Measurements from ENCODE around the gene TMEM41A.
"Not testable (repeated sequence)": the region's sequence is repeated elsewhere in the genome, so short reads cannot be mapped to it uniquely, and the experiment has no call there.

Gene TMEM41A

GRCh38 chr3:185466123-185466522 is 32.7 kb downstream of the TMEM41A start:
- not testable (repeated sequence) for H3K27me3 Mint-ChIP-seq; H3K4me1 Mint-ChIP-seq (ENCODE audit: low read depth); H3K36me3 Mint-ChIP-seq (ENCODE audit: low read depth); H3K4me3 Mint-ChIP-seq; H3K27ac Mint-ChIP-seq; H3K9me3 Mint-ChIP-seq

- Mint-ChIP-seq H3K36me3 (ENCODE audit: low read depth) (no peaks in the 10 kb centered on the region), H3K4me1 (ENCODE audit: low read depth) (no peaks in the 10 kb centered on the region), H3K4me3 (no peak overlapping the region), H3K27ac (no peak overlapping the region), H3K9me3 (no peaks in the 10 kb centered on the region), H3K27me3 (no peaks in the 10 kb centered on the region)
Observed at GRCh38 chr3:185465471-185465870, 33.4 kb downstream of the TMEM41A start.

- Mint-ChIP-seq H3K27me3 (no peaks in the 10 kb centered on the region), H3K27ac (no peak overlapping the region), H3K36me3 (ENCODE audit: low read depth) (no peaks in the 10 kb centered on the region)
Observed at GRCh38 chr3:185460719-185461350, 38.0 kb downstream of the TMEM41A start.

GRCh38 chr3:185460309-185460708 is 38.5 kb downstream of the TMEM41A start:
- H3K36me3 Mint-ChIP-seq (ENCODE audit: low read depth), result no peaks in the 10 kb centered on the region
- no peaks in the 10 kb centered on the region for H3K4me1 Mint-ChIP-seq (ENCODE audit: low read depth)
- no peaks in the 10 kb centered on the region for H3K27me3 Mint-ChIP-seq
- no peaks in the 10 kb centered on the region for H3K9me3 Mint-ChIP-seq
- H3K27ac Mint-ChIP-seq, result no peak overlapping the region
- no peak overlapping the region for H3K4me3 Mint-ChIP-seq

More at GRCh38 chr3:185460719-185461350, 38.0 kb downstream of the TMEM41A start:
- no peaks in the 10 kb centered on the region for H3K4me1 Mint-ChIP-seq (ENCODE audit: low read depth)
- H3K4me3 Mint-ChIP-seq, result no peak overlapping the region
- no peaks in the 10 kb centered on the region for H3K9me3 Mint-ChIP-seq

- Mint-ChIP-seq H3K36me3 (ENCODE audit: low read depth) (no peaks in the 10 kb centered on the region), H3K27ac (no peak overlapping the region), H3K9me3 (no peaks in the 10 kb centered on the region), H3K4me3 (no peak overlapping the region), H3K27me3 (no peaks in the 10 kb centered on the region), H3K4me1 (ENCODE audit: low read depth) (no peaks in the 10 kb centered on the region)
Observed at GRCh38 chr3:185457376-185457775, 41.5 kb downstream of the TMEM41A start.

GRCh38 chr3:185451432-185451831 is 47.4 kb downstream of the TMEM41A start:
- H3K9me3 Mint-ChIP-seq; H3K27ac Mint-ChIP-seq; H3K27me3 Mint-ChIP-seq; H3K36me3 Mint-ChIP-seq (ENCODE audit: low read depth); H3K4me1 Mint-ChIP-seq (ENCODE audit: low read depth); H3K4me3 Mint-ChIP-seq: not testable (repeated sequence)

GRCh38 chr3:185448107-185448506 is 50.7 kb downstream of the TMEM41A start:
- Mint-ChIP-seq H3K27me3 (no peaks in the 10 kb centered on the region), H3K36me3 (ENCODE audit: low read depth) (no peaks in the 10 kb centered on the region), H3K4me1 (ENCODE audit: low read depth) (no peaks in the 10 kb centered on the region), H3K27ac (no peak overlapping the region), H3K4me3 (no peak overlapping the region), H3K9me3 (no peaks in the 10 kb centered on the region)

- no peaks in the 10 kb centered on the region for H3K4me1 Mint-ChIP-seq (ENCODE audit: low read depth)
- no peaks in the 10 kb centered on the region for H3K27me3 Mint-ChIP-seq
- no peak overlapping the region for H3K4me3 Mint-ChIP-seq
- no peaks in the 10 kb centered on the region for H3K9me3 Mint-ChIP-seq
- no peaks in the 10 kb centered on the region for H3K36me3 Mint-ChIP-seq (ENCODE audit: low read depth)
- H3K27ac Mint-ChIP-seq, result no peak overlapping the region
Observed at GRCh38 chr3:185444329-185444728, 54.5 kb downstream of the TMEM41A start.

GRCh38 chr3:185442031-185442430 is 56.8 kb downstream of the TMEM41A start:
- no peaks in the 10 kb centered on the region for H3K27me3 Mint-ChIP-seq
- no peaks in the 10 kb centered on the region for H3K9me3 Mint-ChIP-seq
- no peak overlapping the region for H3K27ac Mint-ChIP-seq
- no peaks in the 10 kb centered on the region for H3K4me1 Mint-ChIP-seq (ENCODE audit: low read depth)
- H3K36me3 Mint-ChIP-seq (ENCODE audit: low read depth), result no peaks in the 10 kb centered on the region
- H3K4me3 Mint-ChIP-seq, result no peak overlapping the region

- no peaks in the 10 kb centered on the region for H3K27me3 Mint-ChIP-seq
- H3K4me3 Mint-ChIP-seq, result no peak overlapping the region
- H3K4me1 Mint-ChIP-seq (ENCODE audit: low read depth), result no peaks in the 10 kb centered on the region
- no peaks in the 10 kb centered on the region for H3K36me3 Mint-ChIP-seq (ENCODE audit: low read depth)
- no peak overlapping the region for H3K27ac Mint-ChIP-seq
- no peaks in the 10 kb centered on the region for H3K9me3 Mint-ChIP-seq
Observed at GRCh38 chr3:185439745-185440466, 58.9 kb downstream of the TMEM41A start.

All from stimulated activated naive CD8-positive, alpha-beta T cell treated with anti-CD3 and anti-CD28 coated beads, Interleukin-15, Interleukin-2, amounts not matched to agents 100 ng/mL and 50 ng/mL, for 24 hours (primary cell).